Smooth muscle cell (in vitro differentiated cells): ENCODE results near the gene CFAP70. TPM values are rescaled to one million over a fixed set of nuclear protein-coding genes. Genes with fewer than 3 reads are reported as not detected.

Experiments
- DNase-seq: peaks from one replicate; lab custom pipeline; 2025; ENCODE audit not compliant: unreplicated experiment; lab: John Stamatoyannopoulos, UW
- H2AFZ ChIP-seq: fragments of 200-600 bp; sonication (generic); 2 replicates; pipeline ENCODE4 v1.6.0; 2016; ENCODE audit warnings: antibody characterized with exemption, low read depth, mild to moderate bottlenecking
- H3F3A ChIP-seq: fragments of 200-600 bp; sonication (generic); 2 replicates; pipeline ENCODE4 v1.6.0; 2017; ENCODE audit warnings: antibody characterized with exemption, low read depth
- H3K27ac ChIP-seq: fragments of 200-600 bp; sonication (generic); 2 replicates; pipeline ENCODE4 v1.5.1; 2016; ENCODE audit warnings: low read depth, mild to moderate bottlenecking
- H3K27me3 ChIP-seq: fragments of 200-600 bp; sonication (generic); 2 replicates; pipeline ENCODE4 v1.6.1; 2016; ENCODE audit warnings: low read depth, mild to moderate bottlenecking
- H3K36me3 ChIP-seq: fragments of 200-600 bp; sonication (generic); 2 replicates; pipeline ENCODE4 v1.5.1; 2016; ENCODE audit warnings: low read depth
- H3K4me1 ChIP-seq: fragments of 200-600 bp; sonication (generic); 2 replicates; pipeline ENCODE4 v1.5.1; 2016; ENCODE audit warnings: low read depth
- H3K4me2 ChIP-seq: fragments of 200-600 bp; sonication (generic); 2 replicates; pipeline ENCODE4 v1.6.0; 2016; ENCODE audit warnings: mild to moderate bottlenecking
- H3K4me3 ChIP-seq: fragments of 200-600 bp; sonication (generic); 2 replicates; pipeline ENCODE4 v1.5.1; 2016; ENCODE audit warnings: mild to moderate bottlenecking
- H3K79me2 ChIP-seq: fragments of 200-600 bp; sonication (generic); 2 replicates; pipeline ENCODE4 v1.6.0; 2016; ENCODE audit warnings: low read depth, mild to moderate bottlenecking
- H3K9ac ChIP-seq: fragments of 200-600 bp; sonication (generic); 2 replicates; pipeline ENCODE4 v1.6.0; 2016; ENCODE audit warnings: low read depth
- H3K9me3 ChIP-seq: fragments of 200-600 bp; sonication (generic); replicated peaks from 2 replicates; pipeline ENCODE4 v1.5.1; 2016; ENCODE audit warnings: low read depth
- H4K20me1 ChIP-seq: fragments of 200-600 bp; sonication (generic); 2 replicates; pipeline ENCODE4 v1.6.0; 2016; ENCODE audit warnings: low read depth
- CTCF ChIP-seq: fragments of 200-600 bp; sonication (generic); IDR thresholded peaks from 2 replicates; pipeline ENCODE4 v1.5.1; 2017; ENCODE audit warnings: borderline replicate concordance, mild to moderate bottlenecking, antibody characterized with exemption; ENCODE audit not compliant: insufficient read depth, poor library complexity, severe bottlenecking
- WGBS: methylation state at CpG from one replicate; pipeline ENCODE4 v1.1.7; 2016; ENCODE audit warnings: low lambda C conversion rate; 5-methylcytosine and 5-hydroxymethylcytosine counted together
- polyA plus RNA-seq: library from polyadenylated mRNA; unstranded; fragments of >200 nt; fragmentation: Nextera tagmentation; extraction: Ambion mirVana; gene quantifications from 2 replicates; pipeline ENCODE4 v1.2.1, GENCODE V29; 2016
- total RNA-seq: library from RNA; depleted of rRNA; stranded (reverse); fragments of >200 nt; gene quantifications from 2 replicates; pipeline ENCODE4 v1.2.3, GENCODE V29; 2014

CFAP70 gene
- total and polyA plus RNA-seq, 2 experiments from 2014 or later, result 0.08 to 0.22 TPM

- no peaks in the 10 kb centered on the region for H3K4me1 ChIP-seq
- H3K36me3 ChIP-seq, result peaks cover 2% of the 10 kb centered on the region
- no peaks in the 10 kb centered on the region for H4K20me1 ChIP-seq
- H3K4me3 ChIP-seq, result no peak overlapping the region
- DNase-seq, result no peak
- H3K4me2 ChIP-seq, result no peak overlapping the region
- no peak overlapping the region for H3K27ac ChIP-seq
- no peak overlapping the region for H3K9ac ChIP-seq
- no peak overlapping the region for H2AFZ ChIP-seq
- H3K79me2 ChIP-seq, result no peaks in the 10 kb centered on the region
- H3F3A ChIP-seq, result no peaks in the 10 kb centered on the region
- no peaks in the 10 kb centered on the region for H3K9me3 ChIP-seq
- 94% methylated on average over 8 of the region's 8 CpGs for WGBS
- no peak for TF ChIP-seq CTCF
- no peaks in the 10 kb centered on the region for H3K27me3 ChIP-seq
Observed at GRCh38 chr10:73232887-73233286, 125.8 kb downstream of the CFAP70 start.

GRCh38 chr10:73229567-73229966 is 129.1 kb downstream of the CFAP70 start:
- H4K20me1 ChIP-seq, result no peaks in the 10 kb centered on the region
- H3K4me1 ChIP-seq, result no peaks in the 10 kb centered on the region
- no peak overlapping the region for H3K9ac ChIP-seq
- H3K27ac ChIP-seq, result no peak overlapping the region
- 91% methylated on average over 6 of the region's 6 CpGs for WGBS
- no peaks in the 10 kb centered on the region for H3K9me3 ChIP-seq
- DNase-seq, result no peak
- H2AFZ ChIP-seq, result no peak overlapping the region
- no peak for TF ChIP-seq CTCF
- H3K27me3 ChIP-seq, result no peaks in the 10 kb centered on the region
- H3K4me2 ChIP-seq, result no peak overlapping the region
- no peaks in the 10 kb centered on the region for H3K79me2 ChIP-seq
- no peak overlapping the region for H3K4me3 ChIP-seq
- H3K36me3 ChIP-seq, result peaks cover 4% of the 10 kb centered on the region
- no peaks in the 10 kb centered on the region for H3F3A ChIP-seq

DNA sequence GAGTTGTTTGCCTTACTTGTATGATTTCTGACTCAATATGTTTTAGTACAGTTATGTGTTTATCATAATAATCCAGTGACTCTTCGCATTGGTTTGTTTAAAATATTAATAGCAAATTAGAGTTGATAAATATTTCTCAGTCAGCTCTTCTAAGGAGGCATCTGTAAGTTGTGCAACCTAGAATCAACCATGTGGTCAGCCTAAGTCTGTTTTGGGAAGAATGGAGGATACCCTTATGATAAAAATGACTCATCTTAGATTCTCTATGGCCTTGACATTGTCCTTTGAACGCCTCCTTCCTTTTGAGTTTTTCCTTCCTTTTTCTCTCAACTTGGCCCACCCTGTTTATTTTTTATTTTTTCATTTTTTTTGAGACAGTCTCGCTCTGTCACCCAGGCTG is 130.4 kb downstream of the CFAP70 start:
- H3K4me2 ChIP-seq, result no peak overlapping the region
- no peak overlapping the region for H3K27ac ChIP-seq
- no peaks in the 10 kb centered on the region for H4K20me1 ChIP-seq
- no peaks in the 10 kb centered on the region for H3K4me1 ChIP-seq
- DNase-seq, result no peak
- no peaks in the 10 kb centered on the region for H3K27me3 ChIP-seq
- H3F3A ChIP-seq, result no peaks in the 10 kb centered on the region
- WGBS, result 96% methylated on average over 3 of the region's 3 CpGs
- H3K36me3 ChIP-seq, result peaks cover 4% of the 10 kb centered on the region
- H3K9ac ChIP-seq, result no peak overlapping the region
- no peak overlapping the region for H2AFZ ChIP-seq
- H3K4me3 ChIP-seq, result no peak overlapping the region
- TF ChIP-seq CTCF, result no peak
- H3K79me2 ChIP-seq, result no peaks in the 10 kb centered on the region
- no peaks in the 10 kb centered on the region for H3K9me3 ChIP-seq

DNA sequence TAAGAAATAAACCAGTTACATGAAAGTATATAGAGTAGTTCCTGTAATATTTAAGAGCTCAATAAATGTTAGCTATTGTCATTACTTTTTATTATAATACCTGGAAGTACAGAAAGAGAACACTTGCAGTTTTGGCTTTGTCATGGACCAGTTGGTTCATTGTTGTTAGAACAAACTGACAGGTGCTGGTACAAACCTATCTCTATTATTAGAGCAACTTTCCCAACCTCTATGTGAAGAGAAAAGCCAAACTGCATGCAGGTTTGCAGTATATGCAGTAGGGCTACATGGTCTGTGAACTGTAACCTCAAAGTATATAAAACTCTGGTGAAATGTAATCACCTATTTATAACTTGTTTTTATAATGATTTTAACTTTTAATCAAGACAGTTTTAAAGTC is 132.0 kb downstream of the CFAP70 start:
- H3K27ac ChIP-seq, result no peak overlapping the region
- H3K4me1 ChIP-seq, result no peaks in the 10 kb centered on the region
- no peaks in the 10 kb centered on the region for H3K27me3 ChIP-seq
- H3K9ac ChIP-seq, result no peak overlapping the region
- no peak for TF ChIP-seq CTCF
- H3F3A ChIP-seq, result no peaks in the 10 kb centered on the region
- DNase-seq, result no peak
- no peaks in the 10 kb centered on the region for H4K20me1 ChIP-seq
- no peak overlapping the region for H2AFZ ChIP-seq
- H3K9me3 ChIP-seq, result no peaks in the 10 kb centered on the region
- H3K36me3 ChIP-seq, result peaks cover 4% of the 10 kb centered on the region
- H3K79me2 ChIP-seq, result no peaks in the 10 kb centered on the region
- no peak overlapping the region for H3K4me2 ChIP-seq
- no peak overlapping the region for H3K4me3 ChIP-seq
